ENCODE data around the gene MMP3. TPM values are rescaled to one million over a fixed set of nuclear protein-coding genes. Genes with fewer than 3 reads are reported as not detected.

MMP3 gene
- total RNA-seq, 1 donor from 2014 or later = not detected

- no peaks in the 10 kb centered on the region for H3K36me3 ChIP-seq
- no peak overlapping the region for H3K4me3 ChIP-seq
- H3K27me3 ChIP-seq (ENCODE audit: low read depth) = no peaks in the 10 kb centered on the region
- no peak for TF ChIP-seq CTCF (IDR thresholded peaks at IDR 0.05; ENCODE audit: borderline replicate concordance)
- no peaks in the 10 kb centered on the region for H3K4me1 ChIP-seq
- H3K27ac ChIP-seq (replicated peaks) = no peak overlapping the region
- intact Hi-C loops (cut with micrococcal nuclease) = no loop called here
- DNase-seq = no peak
- peaks cover 5% of the 10 kb centered on the region for H3K9me3 ChIP-seq (replicated peaks)
Measured at GRCh38 chr11:102853956-102854355, 10.5 kb upstream of the MMP3 start.

- Histone ChIP-seq H3K27ac (replicated peaks) (no peak overlapping the region), H3K4me3 (no peak overlapping the region), H3K36me3 (no peaks in the 10 kb centered on the region), H3K27me3 (ENCODE audit: low read depth) (no peaks in the 10 kb centered on the region), H3K9me3 (replicated peaks) (peaks cover 5% of the 10 kb centered on the region), H3K4me1 (no peaks in the 10 kb centered on the region)
- no peak for TF ChIP-seq CTCF (IDR thresholded peaks at IDR 0.05; ENCODE audit: borderline replicate concordance)
- intact Hi-C loops (cut with micrococcal nuclease) = no loop called here
- no peak for DNase-seq
Measured at GRCh38 chr11:102853055-102853454, 9.6 kb upstream of the MMP3 start.

- intact Hi-C loops (cut with micrococcal nuclease) = no loop called here
- no peak for DNase-seq
- Histone ChIP-seq H3K27ac (replicated peaks) (no peak overlapping the region), H3K36me3 (no peaks in the 10 kb centered on the region), H3K4me3 (no peak overlapping the region), H3K27me3 (ENCODE audit: low read depth) (no peaks in the 10 kb centered on the region), H3K9me3 (replicated peaks) (no peaks in the 10 kb centered on the region), H3K4me1 (no peaks in the 10 kb centered on the region)
- no peak for TF ChIP-seq CTCF (IDR thresholded peaks at IDR 0.05; ENCODE audit: borderline replicate concordance)
Measured at GRCh38 chr11:102850973-102851745, 7.8 kb upstream of the MMP3 start.

DNA sequence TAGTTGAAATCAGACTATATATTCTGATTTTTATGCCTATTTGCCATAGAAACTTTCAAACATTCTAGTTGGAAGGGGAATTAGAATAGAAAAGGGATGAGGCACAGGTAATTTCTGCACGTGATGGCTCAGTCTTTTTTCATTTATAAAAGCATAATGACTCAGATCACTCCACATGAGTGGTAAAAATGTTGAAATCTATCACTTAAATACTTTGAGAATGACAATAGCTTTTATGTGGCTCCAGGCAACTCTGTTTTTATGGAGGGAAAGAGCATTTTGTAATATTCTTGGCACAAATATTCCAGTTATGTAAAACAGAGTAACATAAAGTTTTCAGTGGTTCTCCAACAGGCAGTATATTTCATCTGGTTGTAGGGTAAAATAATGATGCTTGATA lies 5.9 kb upstream of the MMP3 start:
- no peak overlapping the region for H3K27ac ChIP-seq (replicated peaks)
- no peaks in the 10 kb centered on the region for H3K4me1 ChIP-seq
- no peak for DNase-seq
- H3K36me3 ChIP-seq = no peaks in the 10 kb centered on the region
- intact Hi-C loops (cut with micrococcal nuclease) = no loop called here
- H3K9me3 ChIP-seq (replicated peaks) = no peaks in the 10 kb centered on the region
- no peak for TF ChIP-seq CTCF (IDR thresholded peaks at IDR 0.05; ENCODE audit: borderline replicate concordance)
- H3K27me3 ChIP-seq (ENCODE audit: low read depth) = no peaks in the 10 kb centered on the region
- H3K4me3 ChIP-seq = no peak overlapping the region

DNA sequence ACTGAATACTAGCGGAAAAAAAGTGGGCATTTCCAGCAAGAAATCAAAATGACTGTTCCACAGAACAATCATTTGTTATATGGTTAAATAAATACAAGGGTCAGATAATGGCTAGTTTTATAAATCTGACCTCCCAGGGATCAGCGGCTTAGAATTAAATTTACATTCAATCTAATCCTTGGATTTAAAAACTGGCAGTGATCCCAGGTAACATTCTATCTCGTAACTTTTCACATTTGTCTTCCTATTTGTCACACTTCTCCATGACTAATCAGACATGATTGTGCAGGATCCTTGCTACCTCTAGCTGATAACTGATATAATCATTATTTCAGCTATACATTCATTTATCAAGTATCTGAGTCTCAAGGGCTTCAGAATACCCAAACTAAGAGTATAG lies 2.9 kb upstream of the MMP3 start:
- intact Hi-C loops (cut with micrococcal nuclease) = no loop called here
- no peak for TF ChIP-seq CTCF (IDR thresholded peaks at IDR 0.05; ENCODE audit: borderline replicate concordance)
- no peaks in the 10 kb centered on the region for H3K9me3 ChIP-seq (replicated peaks)
- H3K4me1 ChIP-seq = no peaks in the 10 kb centered on the region
- DNase-seq = no peak
- H3K4me3 ChIP-seq = no peak overlapping the region
- H3K36me3 ChIP-seq = no peaks in the 10 kb centered on the region
- no peak overlapping the region for H3K27ac ChIP-seq (replicated peaks)
- H3K27me3 ChIP-seq (ENCODE audit: low read depth) = peaks cover 4% of the 10 kb centered on the region

Measured in left ventricle myocardium inferior (tissue), 1 donor.